ENCODE data around the gene RPS6KA5. TPM values are rescaled to one million over a fixed set of nuclear protein-coding genes. Genes with fewer than 3 reads are reported as not detected.
"Not testable (repeated sequence)": the region's sequence is repeated elsewhere in the genome, so short reads cannot be mapped to it uniquely, and the experiment has no call there.

The RPS6KA5 gene
- total and polyA plus RNA-seq, 5 donors = 2.0 to 15.5 (median 11.5) TPM

GRCh38 chr14:91029456-91030217, 30.8 kb downstream of the RPS6KA5 start:
- Histone ChIP-seq H3K27ac (ENCODE audit: low read length) (no peak overlapping the region), H3K27me3 (ENCODE audit: control insufficient read depth, insufficient read depth) (no peaks in the 10 kb centered on the region), H3K4me1 (ENCODE audit: control insufficient read depth, insufficient read depth, low read length) (no peaks in the 10 kb centered on the region), H3K4me3 (ENCODE audit: low read length) (no peak overlapping the region), H3K9me3 (ENCODE audit: control insufficient read depth, low read length) (no peaks in the 10 kb centered on the region)
- 87% methylated on average over 1 of the region's 1 CpG for WGBS
- no peak for ATAC-seq
- intact Hi-C loops (cut with DNase I) = no loop called here
- DNase-seq = no peak

DNA sequence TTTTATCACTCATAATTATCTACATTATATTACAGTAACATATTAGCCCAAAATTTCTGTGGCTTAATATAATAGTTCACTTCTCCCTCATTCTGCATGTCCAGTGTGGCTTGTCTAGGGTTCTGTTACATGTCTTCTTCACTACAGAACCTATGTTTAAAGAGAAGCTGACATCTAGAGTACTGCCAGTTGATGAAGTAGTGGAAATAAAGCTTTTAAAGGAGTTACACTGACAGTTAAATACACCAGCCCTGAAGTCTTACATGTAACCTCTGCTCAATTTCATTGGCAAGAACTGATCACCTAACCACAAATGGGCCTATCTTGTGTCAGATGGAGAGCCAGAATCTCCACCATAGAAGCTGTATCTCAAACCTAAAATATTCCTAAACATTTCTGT, 32.9 kb downstream of the RPS6KA5 start:
- ATAC-seq = no peak
- intact Hi-C loops (cut with DNase I) = no loop called here

DNA sequence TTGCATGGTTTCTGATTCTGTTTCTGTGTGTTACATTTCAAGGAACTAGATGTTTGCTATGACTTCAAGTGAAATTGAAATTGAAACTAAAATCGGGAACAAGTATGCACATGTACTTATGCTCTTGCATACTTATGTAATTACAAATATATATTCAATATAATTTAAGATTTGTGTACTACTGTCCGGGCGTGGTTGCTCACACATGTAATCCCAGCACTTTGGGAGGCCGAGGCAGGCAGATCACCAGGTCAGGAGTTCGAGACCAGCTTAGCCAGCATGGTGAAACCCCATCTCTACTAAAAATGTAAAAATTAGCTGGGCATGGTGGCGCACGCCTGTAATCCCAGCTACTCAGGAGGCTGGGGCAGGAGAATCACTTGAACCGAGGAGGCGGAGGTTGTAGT, 37.8 kb downstream of the RPS6KA5 start:
- not testable (repeated sequence) for H3K27ac ChIP-seq (ENCODE audit: low read length)

More for the DNA sequence above, 32.9 kb downstream of the RPS6KA5 start:
- Histone ChIP-seq H3K27ac (ENCODE audit: low read length) (no peak overlapping the region), H3K27me3 (ENCODE audit: control insufficient read depth, insufficient read depth) (no peaks in the 10 kb centered on the region), H3K9me3 (ENCODE audit: control insufficient read depth, low read length) (no peaks in the 10 kb centered on the region), H3K4me3 (ENCODE audit: low read length) (no peak overlapping the region), H3K4me1 (ENCODE audit: control insufficient read depth, insufficient read depth, low read length) (no peaks in the 10 kb centered on the region)
- DNase-seq = no peak

DNA sequence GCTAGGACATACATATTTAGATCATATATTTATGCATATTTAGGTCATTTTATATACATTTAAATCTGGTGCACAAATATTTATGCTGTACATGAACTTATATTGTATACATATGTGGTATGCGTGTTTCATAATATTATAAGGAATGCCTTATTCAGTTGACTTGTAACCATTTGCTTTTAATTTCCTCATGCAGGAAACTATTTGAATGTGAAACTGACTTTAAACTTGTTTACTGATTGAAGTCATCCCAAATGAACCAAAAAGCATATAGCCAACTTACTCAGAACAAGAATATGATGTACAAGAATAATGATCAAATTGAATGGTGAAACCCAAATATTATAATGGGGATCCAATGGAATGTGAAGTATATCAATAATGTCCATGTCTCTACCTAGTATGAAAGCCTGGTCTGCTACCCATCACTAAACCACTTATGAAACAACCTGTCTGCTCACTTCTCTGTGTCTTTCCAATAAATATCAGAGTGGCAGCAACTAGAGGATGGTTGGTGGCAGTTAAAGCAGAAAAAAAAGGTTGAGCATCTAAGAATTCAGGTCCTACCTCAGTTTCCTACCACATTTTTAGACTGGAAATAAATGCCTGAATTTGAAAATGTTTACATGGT, 38.3 kb downstream of the RPS6KA5 start:
- Histone ChIP-seq H3K27ac (ENCODE audit: low read length) (no peak overlapping the region), H3K9me3 (ENCODE audit: control insufficient read depth, low read length) (no peaks in the 10 kb centered on the region), H3K27me3 (ENCODE audit: control insufficient read depth, insufficient read depth) (no peaks in the 10 kb centered on the region), H3K4me3 (ENCODE audit: low read length) (peak overlapping the region; percentile 52), H3K4me1 (ENCODE audit: control insufficient read depth, insufficient read depth, low read length) (no peaks in the 10 kb centered on the region)
- no peak for DNase-seq
- ATAC-seq = no peak
- intact Hi-C loops (cut with DNase I) = no loop called here
- 97% methylated on average over 1 of the region's 1 CpG for WGBS

More for the DNA sequence above, 37.8 kb downstream of the RPS6KA5 start:
- peak overlapping the region; percentile 52 for H3K4me3 ChIP-seq (ENCODE audit: low read length)
- DNase-seq = peak in 1 of 3 donors; percentile 31
- H3K4me1 ChIP-seq (ENCODE audit: control insufficient read depth, insufficient read depth, low read length); H3K9me3 ChIP-seq (ENCODE audit: control insufficient read depth, low read length); H3K27me3 ChIP-seq (ENCODE audit: control insufficient read depth, insufficient read depth); intact Hi-C loops (cut with DNase I); ATAC-seq: not testable (repeated sequence)
- 85% methylated on average over 9 of the region's 9 CpGs for WGBS

- no peak for ATAC-seq
- no peaks in the 10 kb centered on the region for H3K4me1 ChIP-seq (ENCODE audit: control insufficient read depth, insufficient read depth, low read length)
- no peaks in the 10 kb centered on the region for H3K9me3 ChIP-seq (ENCODE audit: control insufficient read depth, low read length)
- no peaks in the 10 kb centered on the region for H3K27me3 ChIP-seq (ENCODE audit: control insufficient read depth, insufficient read depth)
- DNase-seq = no peak
- no peak overlapping the region for H3K4me3 ChIP-seq (ENCODE audit: low read length)
- no peak overlapping the region for H3K27ac ChIP-seq (ENCODE audit: low read length)
- WGBS = 94% methylated on average over 3 of the region's 3 CpGs
- intact Hi-C loops (cut with DNase I) = no loop called here
These were observed 39.3 kb downstream of the RPS6KA5 start for GRCh38 chr14:91021115-91021514.

GRCh38 chr14:91019673-91020072, 40.8 kb downstream of the RPS6KA5 start:
- H3K9me3 ChIP-seq (ENCODE audit: control insufficient read depth, low read length) = no peaks in the 10 kb centered on the region
- 96% methylated on average over 3 of the region's 3 CpGs for WGBS
- intact Hi-C loops (cut with DNase I) = no loop called here
- no peaks in the 10 kb centered on the region for H3K4me1 ChIP-seq (ENCODE audit: control insufficient read depth, insufficient read depth, low read length)
- H3K27me3 ChIP-seq (ENCODE audit: control insufficient read depth, insufficient read depth) = no peaks in the 10 kb centered on the region
- ATAC-seq (no peak), DNase-seq (no peak)
- no peak overlapping the region for H3K4me3 ChIP-seq (ENCODE audit: low read length)
- no peak overlapping the region for H3K27ac ChIP-seq (ENCODE audit: low read length)

DNA sequence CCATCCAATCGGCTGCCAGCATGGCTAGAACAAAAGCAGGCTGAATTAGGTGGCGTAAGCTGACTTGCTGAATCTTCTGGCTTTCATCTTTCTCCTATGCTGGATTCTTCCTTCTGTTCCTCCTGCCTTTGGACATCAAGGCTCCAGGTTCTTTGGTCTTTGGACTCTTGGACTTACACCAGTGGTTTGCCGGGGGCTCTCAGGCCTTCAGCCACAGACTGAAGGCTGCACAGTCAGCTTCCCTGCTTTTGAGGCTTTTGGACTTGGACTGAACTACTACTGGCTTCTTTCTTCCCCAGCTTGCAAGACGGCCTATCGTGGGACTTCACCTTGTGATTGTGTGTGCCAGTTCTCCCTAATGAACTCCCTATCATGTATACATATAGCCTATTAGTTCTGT, 42.0 kb downstream of the RPS6KA5 start:
- WGBS = 96% methylated on average over 5 of the region's 5 CpGs
- ATAC-seq (no peak), DNase-seq (no peak)
- no peaks in the 10 kb centered on the region for H3K4me1 ChIP-seq (ENCODE audit: control insufficient read depth, insufficient read depth, low read length)
- no peaks in the 10 kb centered on the region for H3K9me3 ChIP-seq (ENCODE audit: control insufficient read depth, low read length)
- no peak overlapping the region for H3K27ac ChIP-seq (ENCODE audit: low read length)
- intact Hi-C loops (cut with DNase I) = no loop called here
- H3K27me3 ChIP-seq (ENCODE audit: control insufficient read depth, insufficient read depth) = no peaks in the 10 kb centered on the region
- H3K4me3 ChIP-seq (ENCODE audit: low read length) = no peak overlapping the region

DNA sequence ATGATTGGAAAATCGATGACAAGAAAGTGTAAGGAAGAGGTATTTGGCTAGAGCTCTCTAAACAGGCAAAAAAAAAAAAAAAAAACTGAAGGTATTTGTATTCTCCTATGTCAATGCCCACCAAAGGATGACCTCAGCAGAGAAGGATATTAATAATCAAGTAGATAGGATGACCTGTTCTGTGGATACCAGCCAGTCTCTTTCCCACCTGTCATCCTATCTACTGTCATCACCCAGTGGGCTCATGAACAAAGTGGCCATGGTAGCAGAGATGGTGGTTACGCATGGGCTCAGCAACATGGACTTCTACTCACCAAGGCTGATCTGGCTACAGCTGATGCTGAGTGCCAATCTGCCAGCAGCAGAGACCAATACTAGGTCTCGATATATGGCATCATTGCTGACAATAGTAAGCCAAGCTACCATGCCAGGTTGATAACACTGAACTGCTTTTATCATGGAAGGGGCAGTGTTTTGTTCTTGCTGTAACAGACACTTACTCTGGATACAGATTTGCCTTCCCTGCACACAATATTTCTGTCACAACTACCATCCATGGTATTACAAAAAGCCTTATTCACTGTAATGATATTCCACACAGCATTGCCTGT, 43.5 kb downstream of the RPS6KA5 start:
- WGBS = 86% methylated on average over 3 of the region's 3 CpGs

DNA sequence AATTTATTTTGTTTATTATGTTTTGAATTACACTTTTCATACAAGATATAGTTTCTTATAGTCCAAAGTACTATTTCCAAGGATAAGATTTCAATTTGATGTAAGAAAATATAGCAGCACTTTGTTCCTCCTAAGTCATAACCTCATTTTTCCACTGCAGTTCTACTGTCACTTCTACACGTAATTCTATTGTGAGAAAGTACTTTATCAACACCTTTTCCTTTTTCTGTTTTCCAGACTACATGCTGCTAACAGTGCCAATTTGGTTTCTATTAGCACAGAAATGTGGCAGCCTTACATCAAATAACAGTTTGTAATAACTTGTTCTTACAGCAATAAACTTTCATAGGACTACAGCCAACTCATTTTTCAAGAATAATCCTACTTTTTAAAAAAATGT, 45.0 kb downstream of the RPS6KA5 start:
- DNase-seq (no peak), ATAC-seq (peak in 1 of 2 donors; percentile 58)
- Histone ChIP-seq H3K9me3 (ENCODE audit: control insufficient read depth, low read length) (no peaks in the 10 kb centered on the region), H3K4me1 (ENCODE audit: control insufficient read depth, insufficient read depth, low read length) (peaks cover 2% of the 10 kb centered on the region), H3K27me3 (ENCODE audit: control insufficient read depth, insufficient read depth) (no peaks in the 10 kb centered on the region), H3K27ac (ENCODE audit: low read length) (no peak overlapping the region), H3K4me3 (ENCODE audit: low read length) (no peak overlapping the region)
- intact Hi-C loops (cut with DNase I) = no loop called here
- WGBS = 14% methylated on average over 1 of the region's 1 CpG

More for the DNA sequence above, 43.5 kb downstream of the RPS6KA5 start:
- Histone ChIP-seq H3K4me3 (ENCODE audit: low read length) (no peak overlapping the region), H3K27me3 (ENCODE audit: control insufficient read depth, insufficient read depth) (no peaks in the 10 kb centered on the region), H3K4me1 (ENCODE audit: control insufficient read depth, insufficient read depth, low read length) (peaks cover 2% of the 10 kb centered on the region), H3K9me3 (ENCODE audit: control insufficient read depth, low read length) (no peaks in the 10 kb centered on the region), H3K27ac (ENCODE audit: low read length) (no peak overlapping the region)
- intact Hi-C loops (cut with DNase I) = no loop called here
- ATAC-seq (no peak), DNase-seq (no peak)

GRCh38 chr14:91012045-91012444, 48.4 kb downstream of the RPS6KA5 start:
- DNase-seq (no peak), ATAC-seq (no peak)
- 75% methylated on average over 2 of the region's 2 CpGs for WGBS
- intact Hi-C loops (cut with DNase I) = no loop called here
- Histone ChIP-seq H3K27ac (ENCODE audit: low read length) (no peak overlapping the region), H3K9me3 (ENCODE audit: control insufficient read depth, low read length) (no peaks in the 10 kb centered on the region), H3K27me3 (ENCODE audit: control insufficient read depth, insufficient read depth) (no peaks in the 10 kb centered on the region), H3K4me1 (ENCODE audit: control insufficient read depth, insufficient read depth, low read length) (peaks cover 2% of the 10 kb centered on the region), H3K4me3 (ENCODE audit: low read length) (no peak overlapping the region)

GRCh38 chr14:91010153-91010533, 50.3 kb downstream of the RPS6KA5 start:
- no peak overlapping the region for H3K27ac ChIP-seq (ENCODE audit: low read length)
- intact Hi-C loops (cut with DNase I) = no loop called here

More at GRCh38 chr14:91010153-91010533, 50.3 kb downstream of the RPS6KA5 start:
- ATAC-seq = no peak
- DNase-seq = no peak
- H3K4me3 ChIP-seq (ENCODE audit: low read length) = no peak overlapping the region
- no peaks in the 10 kb centered on the region for H3K27me3 ChIP-seq (ENCODE audit: control insufficient read depth, insufficient read depth)
- H3K4me1 ChIP-seq (ENCODE audit: control insufficient read depth, insufficient read depth, low read length) = peaks cover 2% of the 10 kb centered on the region
- no peaks in the 10 kb centered on the region for H3K9me3 ChIP-seq (ENCODE audit: control insufficient read depth, low read length)
- 98% methylated on average over 2 of the region's 2 CpGs for WGBS

All from right cardiac atrium (tissue), 5 donors.